Measurements from ENCODE around the gene KIAA2012.

Gene KIAA2012

GRCh38 chr2:202039278-202040078 lies 33.6 kb upstream of the KIAA2012 start:
- no peak for DNase-seq (ENCODE audit: extremely low spot score)
- POLR2A ChIA-PET: interaction anchor here (1.0 kb wide), 1 partner anchor 258 kb away, joined by 3 read pairs; no protein-coding TSS in a partner anchor
- CTCF ChIA-PET: interaction anchor here (0.6 kb wide), 1 partner anchor 688 kb away, joined by 3 read pairs; no protein-coding TSS in a partner anchor
- TF ChIP-seq SUZ12 (IDR thresholded peaks at IDR 0.05) (no peak), SP1 (IDR thresholded peaks at IDR 0.05) (no peak), BHLHE40 (IDR thresholded peaks at IDR 0.05; ENCODE audit: borderline replicate concordance) (no peak), CTBP1 (IDR thresholded peaks at IDR 0.05; ENCODE audit: borderline replicate concordance) (no peak), ELF4 (IDR thresholded peaks at IDR 0.05) (no peak), NFRKB (IDR thresholded peaks at IDR 0.05) (no peak), FOXA1 (IDR thresholded peaks at IDR 0.05) (no peak), FOXM1 (IDR thresholded peaks at IDR 0.05; ENCODE audit: borderline replicate concordance) (no peak), PKNOX1 (IDR thresholded peaks at IDR 0.05) (no peak), L3MBTL2 (conservative IDR thresholded peaks at IDR 0.05) (no peak), TARDBP (IDR thresholded peaks at IDR 0.05) (no peak), FOXK2 (IDR thresholded peaks at IDR 0.05) (no peak)

GRCh38 chr2:202040079-202040844 lies 32.8 kb upstream of the KIAA2012 start:
- CTCF ChIA-PET: interaction anchor here (0.7 kb wide), 1 partner anchor 62 kb away, joined by 4 read pairs; no protein-coding TSS in a partner anchor
- DNase-seq (ENCODE audit: extremely low spot score): no peak
- POLR2A ChIA-PET: no interaction called here
- no peak for TF ChIP-seq FOXK2 (IDR thresholded peaks at IDR 0.05)
- no peak for TF ChIP-seq HDGF (IDR thresholded peaks at IDR 0.05; ENCODE audit: borderline replicate concordance)
- TF ChIP-seq ZNF384 (IDR thresholded peaks at IDR 0.05): no peak
- TF ChIP-seq LEF1 (IDR thresholded peaks at IDR 0.05; ENCODE audit: borderline replicate concordance): no peak
- TF ChIP-seq TARDBP (IDR thresholded peaks at IDR 0.05): no peak
- no peak for TF ChIP-seq FOXM1 (IDR thresholded peaks at IDR 0.05; ENCODE audit: borderline replicate concordance)
- no peak for TF ChIP-seq PKNOX1 (IDR thresholded peaks at IDR 0.05)
- no peak for TF ChIP-seq SUZ12 (IDR thresholded peaks at IDR 0.05)
- TF ChIP-seq BHLHE40 (IDR thresholded peaks at IDR 0.05; ENCODE audit: borderline replicate concordance): no peak

DNA sequence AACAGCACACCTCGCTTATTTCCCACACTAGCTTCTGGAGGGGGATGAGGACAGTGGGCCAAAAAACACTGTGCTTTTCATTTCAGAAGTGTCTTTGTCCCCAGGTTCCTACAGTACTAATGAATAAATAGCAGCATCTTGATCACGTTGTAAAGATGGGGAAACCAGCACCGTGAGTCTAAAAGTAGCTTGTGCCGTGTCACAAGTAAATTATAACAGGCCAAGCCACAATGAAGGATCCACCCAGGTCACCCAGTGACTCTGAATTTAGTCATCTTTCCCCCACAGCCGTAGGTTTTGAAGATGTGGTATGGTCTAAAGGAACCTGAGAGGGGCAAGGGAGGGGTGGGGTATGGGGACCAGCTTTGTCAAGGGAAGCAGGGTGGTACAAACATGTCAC lies 30.6 kb upstream of the KIAA2012 start:
- POLR2A ChIA-PET: no interaction called here
- CTCF ChIA-PET: no interaction called here
- TF ChIP-seq L3MBTL2 (conservative IDR thresholded peaks at IDR 0.05): no peak
- TF ChIP-seq BHLHE40 (IDR thresholded peaks at IDR 0.05; ENCODE audit: borderline replicate concordance): no peak
- TF ChIP-seq NFRKB (IDR thresholded peaks at IDR 0.05): no peak
- TF ChIP-seq ELF4 (IDR thresholded peaks at IDR 0.05): no peak
- TF ChIP-seq CTBP1 (IDR thresholded peaks at IDR 0.05; ENCODE audit: borderline replicate concordance): no peak
- TF ChIP-seq ARNT (IDR thresholded peaks at IDR 0.05): no peak
- TF ChIP-seq FOXM1 (IDR thresholded peaks at IDR 0.05; ENCODE audit: borderline replicate concordance): no peak
- no peak for TF ChIP-seq FOXK2 (IDR thresholded peaks at IDR 0.05)
- TF ChIP-seq PKNOX1 (IDR thresholded peaks at IDR 0.05): no peak
- TF ChIP-seq ZNF384 (IDR thresholded peaks at IDR 0.05): no peak
- no peak for DNase-seq (ENCODE audit: extremely low spot score)

DNA sequence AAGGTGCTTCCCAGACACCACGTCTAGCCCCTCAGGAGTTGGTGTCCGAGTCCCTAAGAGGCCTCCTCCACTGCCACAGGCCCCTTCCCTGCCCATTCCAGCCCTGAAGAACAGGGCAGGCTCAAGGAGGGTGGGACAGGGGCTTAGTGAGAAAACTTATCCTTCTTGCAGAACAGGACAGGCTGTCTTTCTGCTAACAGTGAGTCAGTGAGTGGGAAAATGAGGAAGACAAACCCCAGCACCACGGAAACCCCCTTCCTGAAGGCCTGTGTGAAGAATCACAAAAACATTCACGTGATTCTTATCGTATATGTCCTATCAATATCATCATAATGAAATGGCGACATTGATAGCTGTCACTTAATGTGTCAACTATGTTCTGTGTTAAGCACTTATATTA lies 29.6 kb upstream of the KIAA2012 start:
- DNase-seq (ENCODE audit: extremely low spot score): no peak
- ChIA-PET POLR2A (no interaction called here), CTCF (no interaction called here)
- TF ChIP-seq ZNF384 (IDR thresholded peaks at IDR 0.05) (no peak), FOXM1 (IDR thresholded peaks at IDR 0.05; ENCODE audit: borderline replicate concordance) (no peak), NFRKB (IDR thresholded peaks at IDR 0.05) (no peak)

- CTCF ChIA-PET: no interaction called here
- DNase-seq (ENCODE audit: extremely low spot score): no peak
- TF ChIP-seq NFRKB (IDR thresholded peaks at IDR 0.05) (no peak), ARNT (IDR thresholded peaks at IDR 0.05) (no peak), FOXM1 (IDR thresholded peaks at IDR 0.05; ENCODE audit: borderline replicate concordance) (no peak), ZNF384 (IDR thresholded peaks at IDR 0.05) (no peak), ELF4 (IDR thresholded peaks at IDR 0.05) (no peak), SUZ12 (IDR thresholded peaks at IDR 0.05) (no peak), FOXA1 (IDR thresholded peaks at IDR 0.05) (no peak), TARDBP (IDR thresholded peaks at IDR 0.05) (no peak), HDGF (IDR thresholded peaks at IDR 0.05; ENCODE audit: borderline replicate concordance) (no peak)
- POLR2A ChIA-PET: no interaction called here
Observed at GRCh38 chr2:202044777-202045176, 28.3 kb upstream of the KIAA2012 start.

DNA sequence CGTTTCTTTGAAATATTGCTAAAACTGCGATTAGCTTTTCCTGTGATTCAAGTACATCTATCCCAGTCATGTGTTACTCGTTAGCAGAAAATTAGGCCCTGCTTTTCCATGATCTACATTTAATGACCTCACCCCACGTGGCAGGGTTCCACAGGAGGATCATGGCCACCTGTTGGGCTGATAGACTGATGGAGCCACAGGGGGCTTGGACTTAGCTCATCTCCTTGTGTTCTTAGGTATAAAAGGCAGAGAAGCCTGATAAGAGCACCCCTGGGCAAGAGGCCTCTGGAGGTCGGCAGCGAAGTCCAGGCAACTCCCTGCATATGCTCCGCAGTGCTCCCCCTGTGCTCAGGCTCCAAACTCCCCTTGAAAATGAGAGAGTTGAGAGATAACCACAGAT lies 26.5 kb upstream of the KIAA2012 start:
- ChIA-PET POLR2A (no interaction called here), CTCF (no interaction called here)
- no peak for TF ChIP-seq BHLHE40 (IDR thresholded peaks at IDR 0.05; ENCODE audit: borderline replicate concordance)
- no peak for TF ChIP-seq FOXK2 (IDR thresholded peaks at IDR 0.05)
- no peak for TF ChIP-seq SUZ12 (IDR thresholded peaks at IDR 0.05)
- TF ChIP-seq PKNOX1 (IDR thresholded peaks at IDR 0.05): no peak
- no peak for TF ChIP-seq FOXA1 (IDR thresholded peaks at IDR 0.05)
- TF ChIP-seq LEF1 (IDR thresholded peaks at IDR 0.05; ENCODE audit: borderline replicate concordance): no peak
- TF ChIP-seq HDGF (IDR thresholded peaks at IDR 0.05; ENCODE audit: borderline replicate concordance): no peak
- no peak for DNase-seq (ENCODE audit: extremely low spot score)
